DMS 273 treated with DMSO at 0.1 percent for 48 hours (cell line): ENCODE measurements around the gene RENBP.

Experiments
- DNase-seq: peaks from one replicate; lab custom pipeline; 2025; lab: John Stamatoyannopoulos, UW

Gene RENBP

GRCh38 chrX:153954558-153955227 lies 10.2 kb upstream of the RENBP start:
- no peak for DNase-seq

GRCh38 chrX:153953892-153954557 lies 9.6 kb upstream of the RENBP start:
- DNase-seq = no peak

GRCh38 chrX:153953342-153953830 lies 8.9 kb upstream of the RENBP start:
- DNase-seq = peak; percentile 65

GRCh38 chrX:153952373-153953026 lies 8.1 kb upstream of the RENBP start:
- DNase-seq = no peak

- DNase-seq = no peak
Observed at GRCh38 chrX:153951683-153952372, 7.4 kb upstream of the RENBP start.

GRCh38 chrX:153950127-153950526 lies 5.7 kb upstream of the RENBP start:
- DNase-seq = no peak

- DNase-seq = no peak
Observed at GRCh38 chrX:153948847-153949805, 4.7 kb upstream of the RENBP start.

GRCh38 chrX:153948002-153948466 lies 3.6 kb upstream of the RENBP start:
- DNase-seq = no peak

GRCh38 chrX:153947009-153947769 lies 2.7 kb upstream of the RENBP start:
- DNase-seq = peak; percentile 64

GRCh38 chrX:153945956-153946943 lies 1.8 kb upstream of the RENBP start:
- DNase-seq = no peak

- no peak for DNase-seq
Observed at GRCh38 chrX:153944800-153945150, 332 bp upstream of the RENBP start.

- DNase-seq = no peak
Observed at GRCh38 chrX:153941336-153942252, 2.8 kb downstream of the RENBP start.

GRCh38 chrX:153939573-153939972 lies 4.9 kb downstream of the RENBP start:
- no peak for DNase-seq

GRCh38 chrX:153938226-153938786 lies 6.1 kb downstream of the RENBP start:
- DNase-seq = no peak

- DNase-seq = no peak
Observed at GRCh38 chrX:153937056-153937455, 7.4 kb downstream of the RENBP start.

- DNase-seq = no peak
Observed at GRCh38 chrX:153935326-153935851, 9.1 kb downstream of the RENBP start.

- DNase-seq = peak; percentile 30
Observed at GRCh38 chrX:153934762-153935325, 9.6 kb downstream of the RENBP start, which contains the start of gene NAA10. Gene NAA10 (minus strand): TSS chrX:153935037. CDS start chrX:153934904, 133 bp downstream.
